Panc1 (cell line): Measurements from ENCODE around the gene CDC16.

Source experiments
- CTCF ChIP-seq: fragments of 450-650 bp; IDR thresholded peaks from 2 replicates; pipeline ENCODE4 v1.5.1; 2017; ENCODE audit warnings: mild to moderate bottlenecking
- POLR2AphosphoS5 ChIP-seq: IDR thresholded peaks from 2 replicates; pipeline ENCODE4 v1.6.1; 2012; ENCODE audit warnings: mild to moderate bottlenecking, low read depth, low read length, moderate library complexity
- TF ChIP-seq, protein P1 (sequence below), 2 experiments: IDR thresholded peaks; 2 replicates each; pipeline ENCODE4 v1.6.1; 2011 to 2012; ENCODE audit warnings: low read depth in 2 of 2, control low read depth in 1 of 2, low read length in 1 of 2, mild to moderate bottlenecking in 1 of 2, moderate library complexity in 1 of 2; ENCODE audit not compliant: insufficient read depth in 1 of 2

DNA sequence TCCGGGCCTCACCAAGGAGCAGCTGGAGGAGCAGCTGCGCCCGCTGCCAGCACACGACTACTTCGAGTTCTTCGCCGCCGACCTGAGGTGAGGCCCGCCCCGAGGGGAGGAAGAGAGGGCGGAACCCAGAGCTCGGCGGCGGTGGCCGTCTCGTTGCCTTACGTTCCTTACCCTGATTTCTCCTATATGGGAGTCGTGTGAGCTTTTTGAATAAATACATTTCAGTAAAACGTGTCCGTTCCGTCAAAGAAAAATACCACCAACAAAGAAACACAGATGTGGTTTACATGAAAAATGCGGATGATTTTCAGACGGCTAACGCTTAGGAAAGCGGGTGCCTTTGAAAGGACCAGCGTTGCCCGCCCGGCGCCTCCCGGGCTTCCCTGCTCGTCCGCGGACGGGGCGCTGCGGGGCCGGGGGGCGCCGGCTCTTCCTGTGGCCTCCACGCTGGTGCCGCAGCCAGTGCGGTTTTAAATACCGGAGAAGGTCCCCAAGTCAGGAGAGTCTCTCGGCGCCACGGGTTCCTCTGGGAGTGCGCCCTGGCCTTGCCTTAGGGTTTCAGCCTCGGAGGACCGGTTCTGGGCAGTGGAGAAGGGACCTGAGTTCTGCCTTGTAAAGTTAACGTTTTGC, 47.5 kb downstream of the CDC16 start:
- TF ChIP-seq CTCF (no peak), POLR2AphosphoS5 (no peak)
- TF ChIP-seq, protein P1, sequence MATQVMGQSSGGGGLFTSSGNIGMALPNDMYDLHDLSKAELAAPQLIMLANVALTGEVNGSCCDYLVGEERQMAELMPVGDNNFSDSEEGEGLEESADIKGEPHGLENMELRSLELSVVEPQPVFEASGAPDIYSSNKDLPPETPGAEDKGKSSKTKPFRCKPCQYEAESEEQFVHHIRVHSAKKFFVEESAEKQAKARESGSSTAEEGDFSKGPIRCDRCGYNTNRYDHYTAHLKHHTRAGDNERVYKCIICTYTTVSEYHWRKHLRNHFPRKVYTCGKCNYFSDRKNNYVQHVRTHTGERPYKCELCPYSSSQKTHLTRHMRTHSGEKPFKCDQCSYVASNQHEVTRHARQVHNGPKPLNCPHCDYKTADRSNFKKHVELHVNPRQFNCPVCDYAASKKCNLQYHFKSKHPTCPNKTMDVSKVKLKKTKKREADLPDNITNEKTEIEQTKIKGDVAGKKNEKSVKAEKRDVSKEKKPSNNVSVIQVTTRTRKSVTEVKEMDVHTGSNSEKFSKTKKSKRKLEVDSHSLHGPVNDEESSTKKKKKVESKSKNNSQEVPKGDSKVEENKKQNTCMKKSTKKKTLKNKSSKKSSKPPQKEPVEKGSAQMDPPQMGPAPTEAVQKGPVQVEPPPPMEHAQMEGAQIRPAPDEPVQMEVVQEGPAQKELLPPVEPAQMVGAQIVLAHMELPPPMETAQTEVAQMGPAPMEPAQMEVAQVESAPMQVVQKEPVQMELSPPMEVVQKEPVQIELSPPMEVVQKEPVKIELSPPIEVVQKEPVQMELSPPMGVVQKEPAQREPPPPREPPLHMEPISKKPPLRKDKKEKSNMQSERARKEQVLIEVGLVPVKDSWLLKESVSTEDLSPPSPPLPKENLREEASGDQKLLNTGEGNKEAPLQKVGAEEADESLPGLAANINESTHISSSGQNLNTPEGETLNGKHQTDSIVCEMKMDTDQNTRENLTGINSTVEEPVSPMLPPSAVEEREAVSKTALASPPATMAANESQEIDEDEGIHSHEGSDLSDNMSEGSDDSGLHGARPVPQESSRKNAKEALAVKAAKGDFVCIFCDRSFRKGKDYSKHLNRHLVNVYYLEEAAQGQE (IDR thresholded peaks at IDR 0.05; ENCODE audit: insufficient read depth in 1 of 2, low read depth in 2 of 2, low read length in 1 of 2), result no peak
